ENCODE results near the gene ELP1.

GRCh38 chr9:108939975-108940374 is 6.1 kb upstream of the ELP1 start:
- TF ChIP-seq FOXP2 (optimal IDR thresholded peaks at IDR 0.05; ENCODE audit: borderline replicate concordance, extremely low read depth, extremely low read length, insufficient read depth) (no peak), POLR2AphosphoS5 (IDR thresholded peaks at IDR 0.05; ENCODE audit: low read depth, low read length) (no peak), REST (IDR thresholded peaks at IDR 0.05; ENCODE audit: insufficient read depth in 1 of 2, low read depth in 2 of 2, low read length in 2 of 2) (no peak), SIN3A (IDR thresholded peaks at IDR 0.05; ENCODE audit: borderline replicate concordance, insufficient read depth, low read length) (no peak)

Measured in PFSK-1 (cell line).